GM13976 (cell line): ENCODE measurements around the gene TRMT13.

ENCODE experiments used
- DNase-seq: peaks from one replicate; pipeline ENCODE4 v3.0.0; 2012; ENCODE audit warnings: low spot score
- in situ Hi-C: fragments of 300-500 bp; cut with MboI; formaldehyde crosslinking; loops from one replicate; pipeline ENCODE4 v1.12.0; 2022; ENCODE audit warnings: low sequenced_read_pairs, mixed read lengths, inconsistent platforms; ENCODE audit not compliant: unreplicated experiment
- TF ChIP-seq, protein P1 (sequence below): IDR thresholded peaks from 2 replicates; pipeline ENCODE4 v1.5.1; 2012; ENCODE audit warnings: borderline replicate concordance, mild to moderate bottlenecking; ENCODE audit not compliant: insufficient read depth; ENCODE audit errors: extremely low read depth, missing control alignments, control extremely low read depth

The TRMT13 gene

DNA sequence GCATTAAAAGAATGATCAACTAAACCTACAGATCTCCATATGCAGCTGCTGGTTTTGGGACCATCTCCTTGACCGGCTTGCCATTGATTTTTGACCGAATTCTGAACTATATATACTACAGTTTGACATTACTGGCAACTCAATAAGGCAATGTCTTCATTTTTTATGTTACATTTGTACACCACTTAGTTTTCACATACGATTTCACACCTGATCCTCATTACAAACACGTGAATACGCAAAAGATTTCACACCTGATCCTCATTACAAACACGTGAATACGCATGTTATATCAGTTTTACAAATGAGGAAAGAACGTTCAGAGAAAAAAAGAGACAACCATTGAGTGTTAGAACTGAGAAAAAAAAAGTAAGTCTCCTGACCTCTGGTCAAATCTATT is 1.3 kb upstream of the TRMT13 start:
- TF ChIP-seq, protein P1, sequence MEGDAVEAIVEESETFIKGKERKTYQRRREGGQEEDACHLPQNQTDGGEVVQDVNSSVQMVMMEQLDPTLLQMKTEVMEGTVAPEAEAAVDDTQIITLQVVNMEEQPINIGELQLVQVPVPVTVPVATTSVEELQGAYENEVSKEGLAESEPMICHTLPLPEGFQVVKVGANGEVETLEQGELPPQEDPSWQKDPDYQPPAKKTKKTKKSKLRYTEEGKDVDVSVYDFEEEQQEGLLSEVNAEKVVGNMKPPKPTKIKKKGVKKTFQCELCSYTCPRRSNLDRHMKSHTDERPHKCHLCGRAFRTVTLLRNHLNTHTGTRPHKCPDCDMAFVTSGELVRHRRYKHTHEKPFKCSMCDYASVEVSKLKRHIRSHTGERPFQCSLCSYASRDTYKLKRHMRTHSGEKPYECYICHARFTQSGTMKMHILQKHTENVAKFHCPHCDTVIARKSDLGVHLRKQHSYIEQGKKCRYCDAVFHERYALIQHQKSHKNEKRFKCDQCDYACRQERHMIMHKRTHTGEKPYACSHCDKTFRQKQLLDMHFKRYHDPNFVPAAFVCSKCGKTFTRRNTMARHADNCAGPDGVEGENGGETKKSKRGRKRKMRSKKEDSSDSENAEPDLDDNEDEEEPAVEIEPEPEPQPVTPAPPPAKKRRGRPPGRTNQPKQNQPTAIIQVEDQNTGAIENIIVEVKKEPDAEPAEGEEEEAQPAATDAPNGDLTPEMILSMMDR = no peak
- in situ Hi-C loops = loop anchor here (10.0 kb wide), 1 partner anchor 317 kb away; no protein-coding TSS in a partner anchor
- DNase-seq = no peak

DNA sequence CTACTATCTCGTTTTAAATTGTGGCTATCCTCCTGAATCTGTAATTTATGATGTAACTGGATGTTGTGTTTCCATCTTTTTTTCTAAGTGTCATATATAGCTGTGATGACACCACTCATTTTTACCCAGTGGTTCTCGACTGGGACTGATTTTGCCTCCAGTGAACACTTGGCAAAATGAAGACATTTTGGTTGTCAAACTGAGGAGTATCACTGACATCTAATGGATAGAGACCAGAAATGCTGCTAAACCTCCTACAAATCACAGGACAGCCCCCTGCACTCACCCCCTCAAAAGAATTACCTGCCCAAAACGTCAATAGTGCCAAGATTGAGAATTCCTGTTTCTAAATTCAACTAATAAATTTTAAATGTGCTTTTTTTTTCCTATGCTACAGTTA is 1.9 kb downstream of the TRMT13 start:
- TF ChIP-seq, protein P1 = no peak
- no peak for DNase-seq
- in situ Hi-C loops = loop anchor here (10.0 kb wide), 1 partner anchor 320 kb away; no protein-coding TSS in a partner anchor

DNA sequence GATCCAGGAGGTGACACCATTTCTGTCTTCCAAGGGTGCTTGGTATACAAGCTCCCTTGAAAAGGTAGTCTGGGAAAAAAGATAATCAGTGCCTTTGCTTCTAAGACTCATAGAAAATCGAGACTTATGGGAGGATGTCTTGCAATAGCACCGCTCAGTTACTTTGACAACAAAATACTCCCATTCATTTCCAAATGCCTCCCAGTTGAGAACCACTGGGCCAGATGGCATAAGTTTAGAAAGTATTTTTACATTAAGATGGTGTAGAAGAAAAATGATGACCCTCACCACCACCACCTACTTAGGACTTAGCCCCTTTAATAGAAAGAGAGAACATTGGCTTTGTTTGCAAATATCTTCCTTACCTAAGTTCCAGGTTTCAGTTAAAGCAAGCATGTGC is 4.6 kb downstream of the TRMT13 start:
- in situ Hi-C loops = loop anchor here (10.0 kb wide), 1 partner anchor 323 kb away; no protein-coding TSS in a partner anchor
- no peak for DNase-seq
- TF ChIP-seq, protein P1 = no peak

DNA sequence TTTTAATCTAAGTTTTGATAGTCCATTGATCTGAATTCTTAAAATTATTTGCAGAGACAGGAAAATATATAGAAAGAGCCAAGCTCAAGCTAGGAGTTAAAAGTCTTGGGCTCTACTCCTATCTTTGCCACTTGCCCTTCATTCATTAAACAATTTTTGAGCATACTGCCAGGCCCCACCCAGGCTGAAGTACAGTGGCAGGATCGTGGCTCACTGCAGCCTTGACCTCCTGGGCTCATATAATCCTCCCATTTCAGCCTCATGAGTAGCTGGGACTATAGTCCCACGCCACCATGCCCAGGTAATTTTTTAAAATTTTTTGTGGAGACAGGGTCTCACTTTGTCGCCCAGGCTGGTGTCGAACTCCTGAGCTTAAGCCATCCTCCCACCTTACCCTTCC is 8.2 kb downstream of the TRMT13 start:
- in situ Hi-C loops = no loop called here
- TF ChIP-seq, protein P1 = no peak
- DNase-seq = no peak

DNA sequence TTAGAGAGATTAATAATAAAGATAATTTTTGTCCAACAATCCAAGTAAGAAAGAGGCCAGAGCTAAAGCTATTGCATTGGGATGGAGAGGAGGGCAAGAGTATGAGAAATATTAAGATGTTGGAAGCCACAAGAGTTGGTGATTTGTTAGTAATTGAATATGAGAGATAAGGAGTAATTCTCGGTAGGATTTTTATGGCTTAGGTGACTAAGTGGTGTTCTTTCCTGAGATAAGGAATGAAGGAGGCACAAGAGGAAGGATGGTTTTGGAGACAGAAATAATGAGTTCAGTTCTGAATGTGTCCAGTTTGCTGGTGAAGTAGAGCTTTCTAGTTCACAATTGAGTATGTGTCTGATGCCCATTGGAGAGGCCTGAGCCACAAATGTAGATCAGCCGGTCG is 9.4 kb downstream of the TRMT13 start:
- in situ Hi-C loops = no loop called here
- TF ChIP-seq, protein P1 = no peak
- DNase-seq = no peak

DNA sequence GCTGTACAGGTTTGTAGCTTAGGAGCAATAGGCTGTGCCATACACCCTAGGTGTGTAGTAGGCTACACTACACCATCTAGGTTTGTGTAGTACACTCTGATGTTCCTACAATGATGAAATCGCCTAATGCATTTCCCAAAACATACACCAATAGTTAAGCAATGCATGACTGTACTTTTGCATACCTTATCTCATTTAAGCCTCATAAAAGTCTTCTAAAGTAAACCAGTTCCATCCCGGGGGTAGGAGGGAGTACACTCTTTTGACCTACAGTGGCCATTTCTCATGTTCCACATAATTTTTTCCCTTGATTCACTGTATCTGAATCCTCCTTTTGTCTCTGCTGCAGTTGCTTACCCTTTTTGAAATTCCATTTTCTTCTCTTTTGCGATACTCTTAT is 12.2 kb downstream of the TRMT13 start:
- DNase-seq = no peak
- TF ChIP-seq, protein P1 = no peak
- in situ Hi-C loops = no loop called here

DNA sequence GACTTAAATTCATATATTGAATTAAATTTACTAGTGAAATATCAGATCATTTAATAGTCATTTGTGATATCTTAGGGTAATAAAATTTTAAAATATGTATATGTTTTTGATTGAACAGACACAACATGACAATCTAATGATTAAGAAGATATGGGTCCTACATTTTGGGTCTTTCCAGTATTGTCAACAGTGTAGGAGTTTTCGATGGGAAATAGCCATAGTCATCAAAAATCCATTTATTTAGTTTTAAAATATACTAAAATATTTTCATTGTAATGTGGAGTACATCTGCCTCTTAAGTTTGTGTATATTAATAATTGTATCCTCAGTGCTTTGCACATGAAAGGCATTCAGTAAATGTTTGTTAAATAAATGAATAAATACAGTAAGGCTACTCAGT is 14.0 kb downstream of the TRMT13 start:
- DNase-seq = no peak
- in situ Hi-C loops = no loop called here
- TF ChIP-seq, protein P1 = no peak
